Retinal pigment epithelial cell (primary cell): ENCODE data around the gene HOXA11.

Experiments used
- DNase-seq: peaks from one replicate; pipeline ENCODE4 v3.0.0-alpha.2; 2010; ENCODE audit warnings: low read depth
- H3K4me3 ChIP-seq: 2 replicates; pipeline ENCODE4 v1.5.1; 2011; ENCODE audit warnings: mild to moderate bottlenecking, low read length, control low read depth, moderate library complexity
- TF ChIP-seq, protein P1 (sequence below): conservative IDR thresholded peaks from 2 replicates; pipeline ENCODE4 v1.5.1; 2011; ENCODE audit warnings: low read depth, low read length, control low read depth, inconsistent platforms

Gene HOXA11

DNA sequence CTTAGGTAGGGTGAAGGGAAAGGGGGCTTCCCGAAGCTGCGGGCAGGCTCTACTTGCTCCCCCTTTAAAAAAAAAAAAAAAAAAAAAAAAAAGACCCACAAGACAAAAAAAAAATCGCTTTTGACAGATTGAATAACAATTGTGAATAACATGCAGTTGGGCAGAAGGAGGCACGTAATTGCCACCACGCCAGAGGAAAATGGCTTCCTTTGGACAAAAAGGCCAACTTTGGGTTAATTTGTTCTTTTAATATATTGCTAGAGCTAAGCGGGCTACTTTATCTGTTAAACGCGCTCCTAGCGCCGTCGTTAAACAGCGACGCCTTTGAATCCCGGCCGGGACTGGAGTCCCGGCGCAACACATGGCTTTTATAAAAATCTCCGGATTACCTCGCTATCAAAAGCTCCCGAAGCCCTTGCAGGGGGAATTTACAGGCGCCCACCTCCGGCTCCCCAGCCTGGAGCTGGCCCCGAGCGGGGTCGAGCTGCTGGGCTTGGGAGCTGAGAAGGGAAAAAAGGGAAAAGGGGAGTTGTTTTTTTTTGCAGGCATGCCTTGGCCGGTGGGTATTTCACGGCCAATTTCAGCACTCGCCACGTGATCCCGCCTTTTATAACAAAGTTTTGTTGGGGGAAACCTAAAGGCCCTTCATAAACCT is 1.2 kb downstream of the HOXA11 start:
- TF ChIP-seq, protein P1, sequence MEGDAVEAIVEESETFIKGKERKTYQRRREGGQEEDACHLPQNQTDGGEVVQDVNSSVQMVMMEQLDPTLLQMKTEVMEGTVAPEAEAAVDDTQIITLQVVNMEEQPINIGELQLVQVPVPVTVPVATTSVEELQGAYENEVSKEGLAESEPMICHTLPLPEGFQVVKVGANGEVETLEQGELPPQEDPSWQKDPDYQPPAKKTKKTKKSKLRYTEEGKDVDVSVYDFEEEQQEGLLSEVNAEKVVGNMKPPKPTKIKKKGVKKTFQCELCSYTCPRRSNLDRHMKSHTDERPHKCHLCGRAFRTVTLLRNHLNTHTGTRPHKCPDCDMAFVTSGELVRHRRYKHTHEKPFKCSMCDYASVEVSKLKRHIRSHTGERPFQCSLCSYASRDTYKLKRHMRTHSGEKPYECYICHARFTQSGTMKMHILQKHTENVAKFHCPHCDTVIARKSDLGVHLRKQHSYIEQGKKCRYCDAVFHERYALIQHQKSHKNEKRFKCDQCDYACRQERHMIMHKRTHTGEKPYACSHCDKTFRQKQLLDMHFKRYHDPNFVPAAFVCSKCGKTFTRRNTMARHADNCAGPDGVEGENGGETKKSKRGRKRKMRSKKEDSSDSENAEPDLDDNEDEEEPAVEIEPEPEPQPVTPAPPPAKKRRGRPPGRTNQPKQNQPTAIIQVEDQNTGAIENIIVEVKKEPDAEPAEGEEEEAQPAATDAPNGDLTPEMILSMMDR: no peak
- no peak for DNase-seq
- peak overlapping the region; percentile 21 for H3K4me3 ChIP-seq

DNA sequence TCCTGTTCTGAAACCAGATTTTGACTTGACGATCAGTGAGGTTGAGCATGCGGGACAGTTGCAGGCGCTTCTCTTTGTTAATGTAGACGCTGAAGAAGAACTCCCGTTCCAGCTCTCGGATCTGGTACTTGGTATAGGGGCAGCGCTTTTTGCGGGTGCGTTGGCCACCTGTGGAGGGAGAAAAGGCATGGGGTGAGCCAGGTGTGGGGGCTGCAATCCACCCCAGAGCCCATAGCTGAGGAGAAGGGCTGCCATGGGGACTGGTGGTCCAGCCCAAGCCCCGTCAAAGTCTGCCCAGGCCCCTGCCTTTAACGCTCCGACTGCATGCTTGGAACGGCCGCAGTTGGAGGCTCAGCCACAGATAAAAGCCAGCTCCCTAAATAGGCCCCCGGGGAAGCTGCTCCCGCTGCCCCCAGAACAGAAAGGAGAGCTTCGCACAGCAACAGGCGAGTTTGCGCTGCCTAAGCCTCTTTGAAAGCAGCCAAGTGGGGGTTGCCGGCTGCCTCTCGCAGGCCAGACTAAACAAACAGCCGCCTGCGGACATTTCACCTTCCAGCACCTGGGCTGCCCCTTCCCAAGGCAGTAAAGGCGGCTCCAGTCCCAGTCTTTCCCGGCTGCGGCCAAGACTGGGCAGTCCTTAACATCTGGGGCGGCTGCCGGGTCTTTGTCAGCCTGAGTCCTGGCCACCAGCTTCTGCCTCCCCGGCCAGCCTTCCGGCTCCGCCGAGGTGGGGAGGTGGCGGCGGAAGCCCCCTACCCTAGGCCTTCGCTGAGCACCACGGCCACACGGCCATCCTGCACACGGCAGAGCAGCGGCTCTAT is 2.0 kb downstream of the HOXA11 start:
- H3K4me3 ChIP-seq: no peak overlapping the region
- TF ChIP-seq, protein P1: no peak
- no peak for DNase-seq

DNA sequence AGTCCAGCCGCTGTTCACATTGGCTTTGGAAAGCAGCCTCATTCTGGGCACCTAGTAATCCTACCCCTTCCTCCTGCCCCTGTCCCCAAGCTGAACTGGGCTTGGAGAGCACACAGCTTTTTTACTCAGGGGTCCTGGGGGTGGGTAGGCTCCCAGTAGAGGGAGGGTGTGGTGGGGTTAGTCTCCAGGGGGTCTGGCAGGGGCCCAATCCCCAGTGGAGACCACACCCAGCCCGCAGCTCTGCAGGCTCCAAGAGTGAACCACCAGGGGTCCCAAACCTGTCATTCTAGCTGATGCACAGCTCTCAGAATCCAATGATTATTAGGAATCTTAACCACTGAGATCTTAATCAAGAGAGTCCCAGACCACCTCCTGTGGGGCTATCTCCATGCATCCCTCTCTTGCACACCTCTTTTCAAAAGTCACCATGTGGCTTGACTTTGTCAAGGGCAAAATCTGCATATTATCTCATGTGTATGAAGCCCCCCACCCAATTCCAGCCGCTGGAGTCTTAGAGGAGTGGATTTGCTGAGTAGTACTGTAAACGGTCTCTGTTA is 2.7 kb downstream of the HOXA11 start:
- H3K4me3 ChIP-seq: no peak overlapping the region
- TF ChIP-seq, protein P1: no peak
- DNase-seq: no peak

DNA sequence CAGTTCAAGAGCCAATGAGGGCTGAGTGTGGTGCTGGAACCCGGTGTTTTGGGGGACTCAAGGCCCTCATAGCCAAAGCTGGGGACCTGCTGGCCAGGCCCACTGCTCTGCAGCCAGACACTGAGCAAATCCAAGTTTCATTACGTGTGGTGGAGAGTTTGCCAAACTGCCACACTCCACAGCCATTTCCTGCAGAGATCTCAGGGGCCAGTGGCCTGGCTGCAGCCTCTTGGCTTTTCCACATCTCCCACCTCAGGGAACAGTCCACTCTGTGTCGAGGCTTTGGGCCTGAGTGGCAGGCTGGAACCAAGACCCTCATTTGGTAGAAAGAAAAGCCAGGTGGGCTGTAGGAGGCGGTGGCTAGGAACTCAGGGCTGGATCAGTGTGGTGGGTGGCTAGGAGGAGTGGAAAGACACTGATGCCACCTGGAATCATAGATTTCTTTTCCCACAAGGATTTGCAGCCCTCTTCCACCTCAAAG is 3.2 kb downstream of the HOXA11 start:
- DNase-seq: no peak
- no peak overlapping the region for H3K4me3 ChIP-seq
- TF ChIP-seq, protein P1: no peak

- no peak for DNase-seq
- H3K4me3 ChIP-seq: no peak overlapping the region
- TF ChIP-seq, protein P1: no peak
These were observed 4.3 kb downstream of the HOXA11 start for GRCh38 chr7:27180431-27181420.
